Retinal pigment epithelial cell (primary cell): ENCODE measurements around the gene HAO1.
"Not testable (repeated sequence)": the region's sequence is repeated elsewhere in the genome, so short reads cannot be mapped to it uniquely, and the experiment has no call there.

ENCODE experiments used
- DNase-seq: peaks from one replicate; pipeline ENCODE4 v3.0.0-alpha.2; 2010; ENCODE audit warnings: low read depth
- H3K4me3 ChIP-seq: 2 replicates; pipeline ENCODE4 v1.5.1; 2011; ENCODE audit warnings: mild to moderate bottlenecking, low read length, control low read depth, moderate library complexity
- CTCF ChIP-seq: conservative IDR thresholded peaks from 2 replicates; pipeline ENCODE4 v1.5.1; 2011; ENCODE audit warnings: low read depth, low read length, control low read depth, inconsistent platforms

The HAO1 gene

GRCh38 chr20:7975851-7976414 is 35.7 kb upstream of the HAO1 start:
- no peak for TF ChIP-seq CTCF
- no peak overlapping the region for H3K4me3 ChIP-seq
- DNase-seq: no peak

GRCh38 chr20:7974785-7975435 is 34.7 kb upstream of the HAO1 start:
- no peak for DNase-seq
- H3K4me3 ChIP-seq: no peak overlapping the region

GRCh38 chr20:7971536-7972280 is 31.4 kb upstream of the HAO1 start:
- TF ChIP-seq CTCF: no peak
- DNase-seq: no peak
- no peak overlapping the region for H3K4me3 ChIP-seq

More at GRCh38 chr20:7974785-7975435, 34.7 kb upstream of the HAO1 start:
- TF ChIP-seq CTCF: no peak

DNA sequence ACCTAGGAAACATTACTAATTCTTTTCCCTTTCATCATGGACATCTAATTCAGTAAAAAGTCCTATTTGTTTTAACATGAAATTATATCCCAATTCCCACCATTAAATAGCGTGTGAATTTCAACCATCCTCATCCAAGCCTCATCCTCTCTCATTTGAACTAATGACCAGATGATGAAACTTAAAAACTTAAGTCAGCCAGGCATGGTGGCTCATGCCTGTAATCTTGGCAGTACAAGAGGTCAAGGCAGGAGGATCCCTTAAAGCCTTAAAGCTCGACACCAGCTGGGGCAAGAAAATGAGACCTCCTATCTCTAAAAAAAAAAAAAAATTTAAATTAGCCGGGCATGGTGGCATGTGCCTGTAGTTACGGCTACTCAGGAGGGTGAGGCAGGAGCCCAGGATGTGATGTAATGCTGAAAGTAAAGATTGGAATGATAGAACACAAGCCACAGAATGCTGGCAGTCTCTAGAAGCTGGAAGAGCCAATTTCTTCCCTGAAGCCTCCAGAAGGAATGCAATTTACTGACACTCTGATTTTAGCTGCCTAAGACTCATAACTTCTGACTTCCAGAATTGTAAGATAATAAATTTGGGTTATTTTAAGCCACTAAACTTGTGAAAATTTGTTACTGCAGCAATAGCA is 27.1 kb upstream of the HAO1 start:
- no peak overlapping the region for H3K4me3 ChIP-seq
- DNase-seq: no peak
- TF ChIP-seq CTCF: no peak

DNA sequence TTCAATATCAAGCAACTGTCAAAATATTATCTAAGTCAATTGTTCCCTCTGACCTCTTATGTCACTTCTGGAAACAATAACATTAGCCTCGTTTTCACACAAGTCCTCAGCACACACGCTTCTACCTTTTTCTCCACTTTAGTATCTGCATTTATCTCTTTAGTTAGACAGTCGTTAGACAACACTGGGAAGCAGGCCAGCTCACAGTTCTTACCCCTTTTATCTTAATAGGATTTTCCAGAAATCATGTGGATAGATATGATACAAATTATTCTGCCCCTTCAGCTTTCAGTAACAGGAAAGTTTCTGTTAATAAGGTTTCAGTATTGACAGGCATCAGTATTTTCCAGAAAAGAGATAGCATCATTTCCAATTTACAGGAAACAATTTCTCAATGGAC is 25.9 kb upstream of the HAO1 start:
- no peak for TF ChIP-seq CTCF
- no peak for DNase-seq

DNA sequence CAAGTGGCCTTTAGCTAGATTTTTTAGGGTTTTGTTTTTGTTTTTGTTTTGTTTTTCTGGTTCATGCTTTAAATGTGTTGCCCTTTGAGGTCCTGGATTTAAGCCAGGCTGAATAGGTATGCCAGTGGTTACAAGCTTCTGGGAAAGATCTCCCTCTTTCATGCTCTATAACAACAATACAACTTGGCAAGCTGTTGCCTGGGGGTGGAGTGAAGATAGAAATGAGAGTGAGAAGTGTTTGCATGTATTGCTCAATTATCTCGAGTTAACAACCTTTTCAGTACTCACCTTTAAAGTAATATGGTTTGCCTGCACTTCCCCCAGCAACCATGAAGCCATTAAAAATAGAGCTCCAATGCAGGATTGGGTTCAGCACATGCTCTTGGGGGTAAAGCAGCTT is 19.2 kb upstream of the HAO1 start:
- TF ChIP-seq CTCF: no peak
- no peak for DNase-seq
- no peak overlapping the region for H3K4me3 ChIP-seq

More for the DNA sequence above, 25.9 kb upstream of the HAO1 start:
- no peak overlapping the region for H3K4me3 ChIP-seq

DNA sequence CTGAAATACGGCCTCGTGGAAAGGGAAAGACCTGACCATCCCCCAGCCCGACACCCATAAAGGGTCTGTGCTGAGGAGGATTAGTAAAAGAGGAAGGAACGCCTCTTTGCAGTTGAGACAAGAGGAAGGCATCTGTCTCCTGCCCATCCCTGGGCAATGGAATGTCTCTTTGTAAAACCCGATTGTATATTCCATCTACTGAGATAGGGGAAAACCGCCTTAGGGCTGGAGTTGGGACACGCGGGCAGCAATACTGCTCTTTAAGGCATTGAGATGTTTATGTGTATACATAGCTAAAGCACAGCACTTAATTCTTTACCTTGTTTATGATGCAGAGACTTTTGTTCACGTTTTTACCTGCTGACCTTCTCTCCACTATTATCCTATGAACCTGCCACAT is 16.3 kb upstream of the HAO1 start:
- H3K4me3 ChIP-seq, DNase-seq: not testable (repeated sequence)
